Loucy (cell line): ENCODE results near the gene GJB1.

ENCODE experiments used
- EZH2phosphoT487 ChIP-seq: fragments of 200-600 bp; IDR thresholded peaks from 2 replicates; pipeline ENCODE4 v1.6.1; 2018; ENCODE audit warnings: antibody characterized with exemption, mild to moderate bottlenecking, moderate library complexity, borderline replicate concordance
- TF ChIP-seq, protein P1 (sequence below): fragments of 200-600 bp; sonication (generic); conservative IDR thresholded peaks from 2 replicates; pipeline ENCODE4 v1.5.1; 2014; ENCODE audit warnings: mild to moderate bottlenecking, antibody characterized with exemption, low read length

GRCh38 chrX:71256051-71256450 is 33.0 kb downstream of the GJB1 start:
- TF ChIP-seq, protein P1, sequence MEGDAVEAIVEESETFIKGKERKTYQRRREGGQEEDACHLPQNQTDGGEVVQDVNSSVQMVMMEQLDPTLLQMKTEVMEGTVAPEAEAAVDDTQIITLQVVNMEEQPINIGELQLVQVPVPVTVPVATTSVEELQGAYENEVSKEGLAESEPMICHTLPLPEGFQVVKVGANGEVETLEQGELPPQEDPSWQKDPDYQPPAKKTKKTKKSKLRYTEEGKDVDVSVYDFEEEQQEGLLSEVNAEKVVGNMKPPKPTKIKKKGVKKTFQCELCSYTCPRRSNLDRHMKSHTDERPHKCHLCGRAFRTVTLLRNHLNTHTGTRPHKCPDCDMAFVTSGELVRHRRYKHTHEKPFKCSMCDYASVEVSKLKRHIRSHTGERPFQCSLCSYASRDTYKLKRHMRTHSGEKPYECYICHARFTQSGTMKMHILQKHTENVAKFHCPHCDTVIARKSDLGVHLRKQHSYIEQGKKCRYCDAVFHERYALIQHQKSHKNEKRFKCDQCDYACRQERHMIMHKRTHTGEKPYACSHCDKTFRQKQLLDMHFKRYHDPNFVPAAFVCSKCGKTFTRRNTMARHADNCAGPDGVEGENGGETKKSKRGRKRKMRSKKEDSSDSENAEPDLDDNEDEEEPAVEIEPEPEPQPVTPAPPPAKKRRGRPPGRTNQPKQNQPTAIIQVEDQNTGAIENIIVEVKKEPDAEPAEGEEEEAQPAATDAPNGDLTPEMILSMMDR: no peak
- TF ChIP-seq EZH2phosphoT487: no peak
